HEK293 (cell line): Measurements from ENCODE around the gene CXCL1.

Experiments used
- CTCF ChIA-PET: fragments of 350-600 bp; formaldehyde crosslinking; extraction: SDS; loops from one replicate; lab custom pipeline; 2021; ENCODE audit warnings: antibody characterized with exemption; lab: Yijun Ruan, JAX
- POLR2A ChIA-PET: fragments of 300-600 bp; formaldehyde crosslinking; extraction: SDS; loops from one replicate; lab custom pipeline; 2020; ENCODE audit warnings: antibody characterized with exemption, inconsistent platforms; lab: Yijun Ruan, JAX
- H3K27ac ChIP-seq: fragments of 200-500 bp; sonication (Bioruptor generic); 2 replicates; pipeline ENCODE4 v1.5.1; 2014; ENCODE audit warnings: low read depth, low read length, control low read depth, inconsistent platforms; ENCODE audit errors: extremely low read depth
- H3K36me3 ChIP-seq, 2 experiments: fragments of 200-500 bp in 1 of 2; sonication (Bioruptor generic) in 1 of 2; 1 replicate in 1 of 2; 2 replicates in 1 of 2; pipeline ENCODE4 v1.5.1; 2014 to 2017; ENCODE audit warnings: inconsistent platforms in 2 of 2, low read length in 2 of 2; ENCODE audit not compliant: control insufficient read depth in 2 of 2, insufficient read depth in 1 of 2
- H3K4me1 ChIP-seq: fragments of 200-500 bp; sonication (Bioruptor generic); 2 replicates; pipeline ENCODE4 v1.5.1; 2014; ENCODE audit warnings: mild to moderate bottlenecking, low read length, inconsistent platforms; ENCODE audit not compliant: control insufficient read depth, insufficient read depth
- H3K4me3 ChIP-seq: 2 replicates; pipeline ENCODE4 v1.5.1; 2011; ENCODE audit warnings: low read depth, mild to moderate bottlenecking, control low read depth, low read length, moderate library complexity
- H3K9me3 ChIP-seq: fragments of 200-500 bp; sonication (Bioruptor generic); 2 replicates; pipeline ENCODE4 v1.5.1; 2014; ENCODE audit warnings: low read depth, low read length, inconsistent platforms; ENCODE audit not compliant: control insufficient read depth, insufficient read depth
- GLI2 ChIP-seq: fragments of 450-650 bp; formaldehyde crosslinking; IDR thresholded peaks from 2 replicates; pipeline ENCODE4; 2017; ENCODE audit warnings: missing biosample characterization, missing genetic modification characterization, low read depth, borderline replicate concordance
- GLIS1 ChIP-seq: fragments of 450-650 bp; formaldehyde crosslinking; IDR thresholded peaks from 2 replicates; pipeline ENCODE4 v1.5.1; 2016; ENCODE audit warnings: missing biosample characterization, missing genetic modification characterization
- HOXC10 ChIP-seq: sonication (generic); formaldehyde crosslinking; IDR thresholded peaks from 2 replicates; pipeline ENCODE4 v1.8.1; 2023; ENCODE audit warnings: mild to moderate bottlenecking, missing genetic modification reagents
- REPIN1 ChIP-seq: fragments of 450-650 bp; formaldehyde crosslinking; IDR thresholded peaks from 2 replicates; pipeline ENCODE4 v1.5.1; 2017; ENCODE audit warnings: missing biosample characterization, missing genetic modification characterization, low read depth
- ZFP37 ChIP-seq: fragments of 450-650 bp; formaldehyde crosslinking; IDR thresholded peaks from 2 replicates; pipeline ENCODE4 v1.5.1; 2016; ENCODE audit warnings: missing biosample characterization, missing genetic modification characterization
- ZNF132 ChIP-seq: fragments of 450-650 bp; formaldehyde crosslinking; IDR thresholded peaks from 2 replicates; pipeline ENCODE4 v1.5.1; 2017; ENCODE audit warnings: missing biosample characterization, missing genetic modification characterization, borderline replicate concordance
- ZNF146 ChIP-seq: fragments of 450-650 bp; formaldehyde crosslinking; IDR thresholded peaks from 2 replicates; pipeline ENCODE4 v1.5.1; 2016; ENCODE audit warnings: missing biosample characterization, missing genetic modification characterization
- ZNF266 ChIP-seq: fragments of 450-650 bp; formaldehyde crosslinking; IDR thresholded peaks from 2 replicates; pipeline ENCODE4 v1.5.1; 2016; ENCODE audit warnings: missing biosample characterization, missing genetic modification characterization, low read depth
- ZNF354C ChIP-seq: fragments of 450-650 bp; formaldehyde crosslinking; IDR thresholded peaks from 2 replicates; pipeline ENCODE4 v1.5.1; 2016; ENCODE audit warnings: missing biosample characterization, missing genetic modification characterization, low read depth, borderline replicate concordance
- ZNF48 ChIP-seq: fragments of 450-650 bp; formaldehyde crosslinking; IDR thresholded peaks from 2 replicates; pipeline ENCODE4 v1.5.1; 2016; ENCODE audit warnings: missing biosample characterization, missing genetic modification characterization
- ZNF514 ChIP-seq: fragments of 450-650 bp; formaldehyde crosslinking; IDR thresholded peaks from 2 replicates; pipeline ENCODE4 v1.5.1; 2016; ENCODE audit warnings: missing biosample characterization, missing genetic modification characterization
- ZNF529 ChIP-seq: fragments of 450-650 bp; formaldehyde crosslinking; IDR thresholded peaks from 2 replicates; pipeline ENCODE4 v1.5.1; 2017; ENCODE audit warnings: missing genetic modification characterization, missing biosample characterization; ENCODE audit not compliant: insufficient replicate concordance
- ZNF555 ChIP-seq: fragments of 450-650 bp; formaldehyde crosslinking; conservative IDR thresholded peaks from 2 replicates; pipeline ENCODE4 v1.5.1; 2017; ENCODE audit warnings: missing biosample characterization, mild to moderate bottlenecking, missing genetic modification characterization, inconsistent platforms
- ZNF596 ChIP-seq: fragments of 450-650 bp; IDR thresholded peaks from 2 replicates; pipeline ENCODE4 v1.5.0; 2018; ENCODE audit warnings: missing biosample characterization, mild to moderate bottlenecking, missing genetic modification characterization, moderate library complexity
- ZNF654 ChIP-seq: fragments of 450-650 bp; formaldehyde crosslinking; IDR thresholded peaks from 2 replicates; pipeline ENCODE4 v1.5.1; 2016; ENCODE audit warnings: low read depth, missing biosample characterization, missing genetic modification characterization
- ZNF664 ChIP-seq: fragments of 450-650 bp; formaldehyde crosslinking; IDR thresholded peaks from 2 replicates; pipeline ENCODE4 v1.5.1; 2016; ENCODE audit warnings: missing biosample characterization, missing genetic modification characterization
- ZNF76 ChIP-seq: fragments of 450-650 bp; formaldehyde crosslinking; IDR thresholded peaks from 2 replicates; pipeline ENCODE4; 2016; ENCODE audit warnings: low read depth, missing biosample characterization, missing genetic modification characterization, borderline replicate concordance
- TF ChIP-seq, protein P1 (sequence below): fragments of 450-650 bp; formaldehyde crosslinking; IDR thresholded peaks from 2 replicates; pipeline ENCODE4 v1.5.1; 2016; ENCODE audit warnings: missing biosample characterization, missing genetic modification characterization
- TF ChIP-seq, protein P2 (sequence below): fragments of 450-650 bp; formaldehyde crosslinking; IDR thresholded peaks from 2 replicates; pipeline ENCODE4 v1.5.1; 2017; ENCODE audit warnings: missing biosample characterization, missing genetic modification characterization
- TF ChIP-seq, protein P3 (sequence below): fragments of 450-650 bp; IDR thresholded peaks from 2 replicates; pipeline ENCODE4 v1.5.1; 2018; ENCODE audit warnings: missing biosample characterization, mild to moderate bottlenecking, missing genetic modification characterization

Gene CXCL1

DNA sequence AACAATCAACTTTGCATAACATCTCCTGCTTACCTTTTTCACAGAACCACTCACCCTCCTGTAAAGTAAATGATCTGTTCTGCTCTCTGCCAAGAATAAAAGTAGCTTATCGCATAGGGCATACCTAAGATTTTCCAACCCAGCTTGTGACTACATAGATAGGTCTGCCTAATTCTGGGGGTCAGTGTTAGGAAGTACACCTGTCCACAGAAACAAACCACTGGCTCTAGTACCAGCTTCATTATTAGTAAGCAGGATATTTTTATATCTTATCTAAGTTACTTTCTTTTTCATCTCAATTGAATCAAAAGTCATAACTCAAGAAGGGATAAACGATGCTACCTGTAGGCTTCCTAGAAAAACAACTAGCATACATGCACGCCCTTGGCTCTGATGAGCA, 23.8 kb downstream of the CXCL1 start (continued):
- TF ChIP-seq, protein P1, sequence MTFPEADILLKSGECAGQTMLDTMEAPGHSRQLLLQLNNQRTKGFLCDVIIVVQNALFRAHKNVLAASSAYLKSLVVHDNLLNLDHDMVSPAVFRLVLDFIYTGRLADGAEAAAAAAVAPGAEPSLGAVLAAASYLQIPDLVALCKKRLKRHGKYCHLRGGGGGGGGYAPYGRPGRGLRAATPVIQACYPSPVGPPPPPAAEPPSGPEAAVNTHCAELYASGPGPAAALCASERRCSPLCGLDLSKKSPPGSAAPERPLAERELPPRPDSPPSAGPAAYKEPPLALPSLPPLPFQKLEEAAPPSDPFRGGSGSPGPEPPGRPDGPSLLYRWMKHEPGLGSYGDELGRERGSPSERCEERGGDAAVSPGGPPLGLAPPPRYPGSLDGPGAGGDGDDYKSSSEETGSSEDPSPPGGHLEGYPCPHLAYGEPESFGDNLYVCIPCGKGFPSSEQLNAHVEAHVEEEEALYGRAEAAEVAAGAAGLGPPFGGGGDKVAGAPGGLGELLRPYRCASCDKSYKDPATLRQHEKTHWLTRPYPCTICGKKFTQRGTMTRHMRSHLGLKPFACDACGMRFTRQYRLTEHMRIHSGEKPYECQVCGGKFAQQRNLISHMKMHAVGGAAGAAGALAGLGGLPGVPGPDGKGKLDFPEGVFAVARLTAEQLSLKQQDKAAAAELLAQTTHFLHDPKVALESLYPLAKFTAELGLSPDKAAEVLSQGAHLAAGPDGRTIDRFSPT (tag by site-specific recombination) = no peak

DNA sequence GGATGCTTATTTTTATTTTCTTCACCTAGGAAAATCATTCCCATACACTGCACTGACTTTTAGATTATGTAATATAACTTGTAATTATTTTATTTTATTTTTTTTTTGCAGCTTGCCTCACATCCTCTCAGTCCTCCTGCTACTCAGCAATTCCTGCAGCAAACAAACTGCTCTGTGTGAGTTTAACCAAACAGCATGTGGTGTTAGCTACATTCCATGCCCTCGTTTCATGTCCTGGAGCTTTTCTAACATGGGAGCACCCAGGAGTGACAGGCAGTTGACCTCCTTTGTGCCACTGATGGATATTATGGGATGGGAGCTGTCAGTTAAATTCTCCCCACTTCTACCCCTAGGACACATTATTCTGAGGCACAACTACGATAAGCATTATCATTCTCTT, 24.8 kb downstream of the CXCL1 start:
- H3K36me3 ChIP-seq = no peaks in the 10 kb centered on the region
- TF ChIP-seq ZNF555 (tag by site-specific recombination) (no peak), ZNF596 (tag by site-specific recombination) (no peak), ZNF354C (tag by site-specific recombination) (no peak), ZNF76 (tag by site-specific recombination) (no peak), ZNF664 (tag by site-specific recombination) (no peak), HOXC10 (no peak), GLI2 (tag by site-specific recombination) (no peak), ZNF514 (no peak), GLIS1 (tag by site-specific recombination) (no peak), ZNF529 (tag by site-specific recombination) (no peak), ZNF48 (tag by site-specific recombination) (no peak), ZNF654 (no peak), ZNF132 (tag by site-specific recombination) (no peak), REPIN1 (no peak), ZFP37 (tag by site-specific recombination) (no peak), ZNF266 (tag by site-specific recombination) (no peak)
- TF ChIP-seq, protein P2, sequence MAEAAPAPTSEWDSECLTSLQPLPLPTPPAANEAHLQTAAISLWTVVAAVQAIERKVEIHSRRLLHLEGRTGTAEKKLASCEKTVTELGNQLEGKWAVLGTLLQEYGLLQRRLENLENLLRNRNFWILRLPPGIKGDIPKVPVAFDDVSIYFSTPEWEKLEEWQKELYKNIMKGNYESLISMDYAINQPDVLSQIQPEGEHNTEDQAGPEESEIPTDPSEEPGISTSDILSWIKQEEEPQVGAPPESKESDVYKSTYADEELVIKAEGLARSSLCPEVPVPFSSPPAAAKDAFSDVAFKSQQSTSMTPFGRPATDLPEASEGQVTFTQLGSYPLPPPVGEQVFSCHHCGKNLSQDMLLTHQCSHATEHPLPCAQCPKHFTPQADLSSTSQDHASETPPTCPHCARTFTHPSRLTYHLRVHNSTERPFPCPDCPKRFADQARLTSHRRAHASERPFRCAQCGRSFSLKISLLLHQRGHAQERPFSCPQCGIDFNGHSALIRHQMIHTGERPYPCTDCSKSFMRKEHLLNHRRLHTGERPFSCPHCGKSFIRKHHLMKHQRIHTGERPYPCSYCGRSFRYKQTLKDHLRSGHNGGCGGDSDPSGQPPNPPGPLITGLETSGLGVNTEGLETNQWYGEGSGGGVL (tag by site-specific recombination) = no peak
- TF ChIP-seq, all 188 proteins: peak for 0
- CTCF ChIA-PET = interaction anchor here (0.8 kb wide), 1 partner anchor 30 kb away, joined by 4 read pairs; no protein-coding TSS in a partner anchor
- peaks cover 8% of the 10 kb centered on the region; the same call in 1 of the 2 replicates for H3K4me1 ChIP-seq
- H3K4me3 ChIP-seq = no peak overlapping the region
- H3K9me3 ChIP-seq = no peaks in the 10 kb centered on the region
- POLR2A ChIA-PET = no interaction called here
- no peak overlapping the region for H3K27ac ChIP-seq

DNA sequence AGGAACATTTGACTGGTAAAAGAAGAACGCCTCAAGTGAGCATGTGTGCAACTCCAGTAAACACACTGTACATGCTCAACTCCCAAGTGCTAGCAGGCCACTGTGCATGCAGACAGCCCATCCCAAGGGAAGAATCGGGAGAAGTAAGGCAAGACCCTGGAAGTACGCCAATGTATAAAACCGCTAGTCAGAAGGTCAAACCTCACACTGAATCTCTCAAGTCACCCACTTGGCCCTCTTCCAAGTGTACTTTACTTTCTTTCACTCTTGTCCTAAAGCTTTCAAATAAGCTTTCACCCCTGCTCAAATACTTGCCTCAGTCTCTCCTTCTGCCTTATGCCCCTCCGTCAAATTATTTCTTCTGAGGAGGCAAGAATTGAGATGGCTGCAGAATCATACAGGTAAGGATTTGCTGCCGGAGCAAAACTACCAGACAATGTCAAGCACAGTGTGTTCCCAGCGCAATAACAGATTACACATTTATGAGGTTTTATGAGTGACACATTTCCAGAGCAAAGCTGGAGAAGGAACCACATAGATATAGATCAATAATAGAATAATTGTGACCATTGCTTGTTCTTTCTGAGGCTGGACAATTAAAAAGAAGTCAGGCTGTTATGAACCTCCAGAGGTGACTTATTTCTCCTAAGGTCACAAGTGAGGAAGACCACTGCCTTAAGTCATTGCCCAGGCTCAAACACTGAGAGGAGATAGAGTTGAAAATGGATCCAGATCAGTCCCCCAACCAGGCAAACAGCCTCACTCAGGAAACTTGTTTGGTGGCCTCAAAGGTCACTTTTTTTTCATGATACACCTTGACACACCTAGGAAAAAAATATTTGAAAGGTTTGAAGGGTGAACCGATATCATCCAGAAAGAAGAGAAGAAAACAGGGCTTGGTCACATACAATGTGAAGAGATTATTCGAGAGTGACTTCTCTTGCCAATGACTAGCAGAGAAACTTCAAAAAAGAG, 26.3 kb downstream of the CXCL1 start:
- Histone ChIP-seq H3K36me3 (no peaks in the 10 kb centered on the region), H3K9me3 (no peaks in the 10 kb centered on the region), H3K27ac (no peak overlapping the region), H3K4me3 (no peak overlapping the region), H3K4me1 (peaks cover 8% of the 10 kb centered on the region; the same call in 1 of the 2 replicates)
- ChIA-PET CTCF (interaction anchor here (0.5 to 0.7 kb wide), 2 partner anchors 17 to 1609 kb away, joined by 3 to 6 read pairs; no protein-coding TSS in a partner anchor), POLR2A (no interaction called here)
- TF ChIP-seq, protein P3, sequence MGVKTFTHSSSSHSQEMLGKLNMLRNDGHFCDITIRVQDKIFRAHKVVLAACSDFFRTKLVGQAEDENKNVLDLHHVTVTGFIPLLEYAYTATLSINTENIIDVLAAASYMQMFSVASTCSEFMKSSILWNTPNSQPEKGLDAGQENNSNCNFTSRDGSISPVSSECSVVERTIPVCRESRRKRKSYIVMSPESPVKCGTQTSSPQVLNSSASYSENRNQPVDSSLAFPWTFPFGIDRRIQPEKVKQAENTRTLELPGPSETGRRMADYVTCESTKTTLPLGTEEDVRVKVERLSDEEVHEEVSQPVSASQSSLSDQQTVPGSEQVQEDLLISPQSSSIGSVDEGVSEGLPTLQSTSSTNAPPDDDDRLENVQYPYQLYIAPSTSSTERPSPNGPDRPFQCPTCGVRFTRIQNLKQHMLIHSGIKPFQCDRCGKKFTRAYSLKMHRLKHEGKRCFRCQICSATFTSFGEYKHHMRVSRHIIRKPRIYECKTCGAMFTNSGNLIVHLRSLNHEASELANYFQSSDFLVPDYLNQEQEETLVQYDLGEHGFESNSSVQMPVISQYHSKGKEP (tag by site-specific recombination) = peak; percentile 47; the same call in 1 of the 2 replicates
- no peak for TF ChIP-seq ZNF146
